HCT116 (cell line): Measurements from ENCODE around the gene PDZD8. TPM values are rescaled to one million over a fixed set of nuclear protein-coding genes. Genes with fewer than 3 reads are reported as not detected.

ENCODE experiments used
- ATAC-seq: fragments of 200-7000 bp; cut with Tn5 transposase; 2 replicates; pipeline ENCODE4 v1.9.1; 2020; ENCODE audit warnings: mild to moderate bottlenecking, moderate library complexity
- BruUV-seq: library from RNA; stranded (reverse); fragments of 400-500 nt; replicated peaks from 2 replicates; lab custom pipeline; 2021; lab: Mats Ljungman, UMichigan
- CTCF ChIA-PET: fragments of 300-600 bp; sonication (Branson Sonifier 250); formaldehyde crosslinking; loops from one replicate; lab custom pipeline; 2021; ENCODE audit warnings: antibody characterized with exemption; lab: Charles Lee
- POLR2A ChIA-PET: fragments of 300-600, 350-600 bp; sonication (Branson Sonifier 250); formaldehyde crosslinking; loops from one replicate; lab custom pipeline; 2021; ENCODE audit warnings: antibody characterized with exemption; lab: Charles Lee
- RAD21 ChIA-PET, 2 experiments: fragments of 300-600 bp; sonication (Branson Sonifier 250); formaldehyde crosslinking; loops; one replicate each; lab custom pipeline; 2023; ENCODE audit warnings: low total read pairs in 2 of 2; ENCODE audit not compliant: uncharacterized antibody in 2 of 2, unreplicated experiment in 2 of 2, low non-redundant PET in 1 of 2; lab: Charles Lee
- DNase-seq: peaks from one replicate; pipeline ENCODE4 v3.0.0-alpha.2; 2010; ENCODE audit warnings: low read depth, low spot score
- H2AFZ ChIP-seq: fragments of 200-600 bp; shearing (Covaris generic), sonication (generic); 2 replicates; pipeline ENCODE4 v1.6.1; 2017; ENCODE audit warnings: low read depth, mixed run types, mixed read lengths, antibody characterized with exemption, low read length; ENCODE audit not compliant: poor library complexity, severe bottlenecking
- H3K27ac ChIP-seq: 2 replicates; pipeline ENCODE4 v1.5.1; 2012; ENCODE audit warnings: low read depth, low read length
- H3K27me3 ChIP-seq: fragments of 200-600 bp; sonication (generic); 2 replicates; pipeline ENCODE4 v1.6.1; 2016; ENCODE audit warnings: mixed run types, low read length, mixed read lengths; ENCODE audit not compliant: insufficient read depth
- H3K36me3 ChIP-seq, 2 experiments: fragments of 200-500 bp in 1 of 2; fragments of 200-600 bp in 1 of 2; sonication (Bioruptor generic) in 1 of 2; sonication (generic) in 1 of 2; 2 replicates each; pipeline versions ENCODE4 v1.5.1 to v1.6.1; 2014 to 2016; ENCODE audit warnings: low read length in 2 of 2, inconsistent platforms in 1 of 2, mixed read lengths in 1 of 2, mixed run types in 1 of 2; ENCODE audit not compliant: insufficient read depth in 2 of 2, control insufficient read depth in 1 of 2
- H3K4me1 ChIP-seq, 2 experiments: fragments of 200-600 bp in 1 of 2; sonication (generic) in 1 of 2; 2 replicates each; pipeline versions ENCODE4 v1.5.1 to v1.6.1; 2012 to 2017; ENCODE audit warnings: low read length in 2 of 2, inconsistent platforms in 1 of 2, mild to moderate bottlenecking in 1 of 2, mixed read lengths in 1 of 2, mixed run types in 1 of 2, moderate library complexity in 1 of 2; ENCODE audit not compliant: insufficient read depth in 2 of 2, control insufficient read depth in 1 of 2
- H3K4me2 ChIP-seq: fragments of 200-600 bp; sonication (generic); 2 replicates; pipeline ENCODE4 v1.6.1; 2017; ENCODE audit warnings: mixed run types, low read length, mixed read lengths
- H3K4me3 ChIP-seq, 2 experiments: fragments of 200-600 bp in 1 of 2; sonication (generic) in 1 of 2; replicated peaks in 1 of 2; 2 replicates each; pipeline ENCODE4 v1.5.1; 2011 to 2016; ENCODE audit warnings: low read length in 2 of 2, control low read depth in 1 of 2, low read depth in 1 of 2, mild to moderate bottlenecking in 1 of 2, mixed read lengths in 1 of 2, mixed run types in 1 of 2
- H3K79me2 ChIP-seq: fragments of 200-600 bp; sonication (generic); 2 replicates; pipeline ENCODE4 v1.6.1; 2017; ENCODE audit warnings: mild to moderate bottlenecking, mixed run types, low read length, moderate library complexity, mixed read lengths; ENCODE audit not compliant: insufficient read depth
- H3K9ac ChIP-seq: fragments of 200-600 bp; sonication (generic); 2 replicates; pipeline ENCODE4 v1.6.1; 2016; ENCODE audit warnings: low read length, mixed read lengths
- H3K9me2 ChIP-seq: fragments of 200-600 bp; sonication (generic), shearing (Covaris generic); 2 replicates; pipeline ENCODE4 v1.6.1; 2017; ENCODE audit warnings: mixed run types, mild to moderate bottlenecking, moderate library complexity; ENCODE audit not compliant: insufficient read depth
- H3K9me3 ChIP-seq, 2 experiments: fragments of 200-500 bp in 1 of 2; fragments of 200-600 bp in 1 of 2; sonication (Bioruptor generic) in 1 of 2; sonication (generic) in 1 of 2; 2 replicates each; pipeline ENCODE4 v1.6.1; 2014 to 2017; ENCODE audit warnings: low read length in 2 of 2, mixed read lengths in 2 of 2, inconsistent platforms in 1 of 2, low read depth in 1 of 2, mild to moderate bottlenecking in 1 of 2, mixed run types in 1 of 2, moderate library complexity in 1 of 2; ENCODE audit not compliant: control insufficient read depth in 1 of 2, insufficient read depth in 1 of 2
- H4K20me1 ChIP-seq: fragments of 200-600 bp; sonication (generic), shearing (Covaris generic); 2 replicates; pipeline ENCODE4 v1.6.1; 2017; ENCODE audit warnings: mixed run types, mild to moderate bottlenecking, moderate library complexity; ENCODE audit not compliant: insufficient read depth
- ATF3 ChIP-seq: IDR thresholded peaks from 2 replicates; pipeline ENCODE4 v1.6.1; 2012
- CBX3 ChIP-seq: IDR thresholded peaks from 2 replicates; pipeline ENCODE4 v1.6.1; 2012; ENCODE audit warnings: low read depth
- CEBPB ChIP-seq: IDR thresholded peaks from 2 replicates; pipeline ENCODE4 v1.6.1; 2012; ENCODE audit warnings: low read depth
- CTCF ChIP-seq, 3 experiments: fragments of 200-600 bp in 1 of 3; sonication (generic) in 1 of 3; IDR thresholded peaks in 2 of 3; conservative IDR thresholded peaks in 1 of 3; 2 replicates each; pipeline ENCODE4 v1.5.1; 2012 to 2017; ENCODE audit warnings: low read depth in 2 of 3, low read length in 2 of 3, antibody characterized with exemption in 1 of 3, borderline replicate concordance in 1 of 3, control low read depth in 1 of 3, mild to moderate bottlenecking in 1 of 3, mixed read lengths in 1 of 3, mixed run types in 1 of 3, moderate library complexity in 1 of 3; ENCODE audit not compliant: insufficient read depth in 1 of 3
- EGR1 ChIP-seq: IDR thresholded peaks from 2 replicates; pipeline ENCODE4 v1.6.1; 2012; ENCODE audit warnings: low read depth
- ELF1 ChIP-seq: IDR thresholded peaks from 2 replicates; pipeline ENCODE4 v1.6.1; 2012; ENCODE audit warnings: low read depth, borderline replicate concordance
- FOSL1 ChIP-seq: IDR thresholded peaks from 2 replicates; pipeline ENCODE4 v1.6.1; 2012; ENCODE audit warnings: low read depth
- JUND ChIP-seq: IDR thresholded peaks from 2 replicates; pipeline ENCODE4 v1.6.1; 2012
- RAD21 ChIP-seq: IDR thresholded peaks from 2 replicates; pipeline ENCODE4 v1.6.1; 2012; ENCODE audit warnings: low read depth, mild to moderate bottlenecking
- REST ChIP-seq: IDR thresholded peaks from 2 replicates; pipeline ENCODE4 v1.6.1; 2012; ENCODE audit warnings: low read depth
- SP1 ChIP-seq: IDR thresholded peaks from 2 replicates; pipeline ENCODE4 v1.6.1; 2012; ENCODE audit warnings: low read depth
- SRF ChIP-seq: IDR thresholded peaks from 2 replicates; pipeline ENCODE4 v1.6.1; 2012; ENCODE audit warnings: low read depth
- TCF7L2 ChIP-seq: IDR thresholded peaks from 2 replicates; pipeline ENCODE4 v1.7.0; 2011; ENCODE audit warnings: borderline replicate concordance, inconsistent platforms; ENCODE audit not compliant: insufficient read depth, insufficient read length; ENCODE audit errors: extremely low read depth
- YY1 ChIP-seq: IDR thresholded peaks from 2 replicates; pipeline ENCODE4 v1.6.1; 2011; ENCODE audit warnings: low read length, low read depth, moderate library complexity, mild to moderate bottlenecking; ENCODE audit not compliant: insufficient replicate concordance; ENCODE audit errors: extremely low read depth
- ZBTB33 ChIP-seq: IDR thresholded peaks from 2 replicates; pipeline ENCODE4 v1.6.1; 2011; ENCODE audit warnings: mild to moderate bottlenecking, low read length, moderate library complexity; ENCODE audit not compliant: insufficient replicate concordance; ENCODE audit errors: extremely low read depth
- ZNF274 ChIP-seq: fragments of 200-500 bp; sonication (Bioruptor generic); IDR thresholded peaks from 2 replicates; pipeline ENCODE4 v1.6.1; 2014; ENCODE audit warnings: mild to moderate bottlenecking, low read depth, low read length, inconsistent platforms
- intact Hi-C: fragments of 100-400 bp; cut with micrococcal nuclease; formaldehyde crosslinking; loops from 2 replicates; pipeline ENCODE4 v1.10.0; 2022
- total RNA-seq: library from RNA; stranded (reverse); gene quantifications from one replicate; pipeline ENCODE4 v1.2.1, GENCODE V29; 2021; ENCODE audit not compliant: unreplicated experiment

The PDZD8 gene
- total RNA-seq, 1 experiment from 2014 or later = 61.7 TPM

GRCh38 chr10:117239051-117239450 lies 136.2 kb downstream of the PDZD8 start:
- TF ChIP-seq CEBPB (no peak), SRF (no peak), TCF7L2 (no peak), SP1 (no peak), EGR1 (no peak), FOSL1 (no peak), ZBTB33 (no peak), ELF1 (no peak), CBX3 (no peak), JUND (no peak), RAD21 (no peak), CTCF (IDR thresholded peaks at IDR 0.05 in 2 of 3, conservative IDR thresholded peaks at IDR 0.05 in 1 of 3; ENCODE audit: borderline replicate concordance in 1 of 3, insufficient read depth in 1 of 3, low read depth in 2 of 3, low read length in 2 of 3) (no peak), YY1 (no peak), ATF3 (no peak), ZNF274 (no peak), REST (no peak)
- H3K9me3 ChIP-seq = no peaks in the 10 kb centered on the region
- DNase-seq (no peak), ATAC-seq (no peak)
- POLR2A ChIA-PET = no interaction called here
- H2AFZ ChIP-seq = no peak overlapping the region
- no peaks in the 10 kb centered on the region for H4K20me1 ChIP-seq
- no TSS peak for BruUV-seq
- no peaks in the 10 kb centered on the region for H3K9me2 ChIP-seq
- RAD21 ChIA-PET = no interaction called here
- no peaks in the 10 kb centered on the region for H3K4me1 ChIP-seq
- CTCF ChIA-PET = interaction anchor here (1.1 to 1.5 kb wide), 2 partner anchors 22 to 81 kb away, joined by 3 to 4 read pairs; no protein-coding TSS in a partner anchor
- no peak overlapping the region for H3K4me2 ChIP-seq
- H3K27me3 ChIP-seq = no peaks in the 10 kb centered on the region
- no peaks in the 10 kb centered on the region for H3K36me3 ChIP-seq
- no peaks in the 10 kb centered on the region for H3K79me2 ChIP-seq
- H3K27ac ChIP-seq = no peak overlapping the region
- no peak overlapping the region for H3K9ac ChIP-seq
- no peak overlapping the region for H3K4me3 ChIP-seq
- intact Hi-C loops = no loop called here
